NK-92 (cell line): ENCODE results near the gene KLRF2.

Experiments used
- DNase-seq: peaks from one replicate; lab custom pipeline; 2025; ENCODE audit not compliant: unreplicated experiment; lab: John Stamatoyannopoulos, UW

Gene KLRF2

GRCh38 chr12:9933958-9934357 is 52.7 kb downstream of the KLRF2 start:
- DNase-seq, result no peak

GRCh38 chr12:9935026-9935425 is 53.7 kb downstream of the KLRF2 start:
- DNase-seq, result no peak

GRCh38 chr12:9936591-9936990 is 55.3 kb downstream of the KLRF2 start:
- DNase-seq, result no peak

- no peak for DNase-seq
Observed at GRCh38 chr12:9940375-9940774, 59.1 kb downstream of the KLRF2 start.

- DNase-seq, result no peak
Observed at GRCh38 chr12:9941838-9942237, 60.5 kb downstream of the KLRF2 start.

GRCh38 chr12:9943240-9943639 is 62.0 kb downstream of the KLRF2 start:
- no peak for DNase-seq

GRCh38 chr12:9944391-9944790 is 63.1 kb downstream of the KLRF2 start:
- DNase-seq, result no peak
